Esophagus squamous epithelium (tissue), 4 donors: Measurements from ENCODE around the gene MCCD1.
"Not testable (repeated sequence)": the region's sequence is repeated elsewhere in the genome, so short reads cannot be mapped to it uniquely, and the experiment has no call there.

Source experiments
- CTCF ChIP-seq, 6 experiments: fragments of 450-650 bp in 4 of 6; fragments of 200-600 bp in 2 of 6; sonication (generic) in 2 of 6; IDR thresholded peaks; one replicate each; pipeline ENCODE4 v1.5.1; 2016 to 2019; ENCODE audit warnings: antibody characterized with exemption in 6 of 6, mild to moderate bottlenecking in 4 of 6, moderate library complexity in 4 of 6
- POLR2A ChIP-seq, 4 donors: fragments of 450-650 bp; IDR thresholded peaks; one replicate each; pipeline ENCODE4 v1.6.1; 2017; ENCODE audit warnings: antibody characterized with exemption in 4 of 4, mild to moderate bottlenecking in 4 of 4, moderate library complexity in 3 of 4

- TF ChIP-seq POLR2A, CTCF (IDR thresholded peaks at IDR 0.05): not testable (repeated sequence)
These were observed 41.1 kb upstream of the MCCD1 start for GRCh38 chr6:31487674-31488073.
